Stimulated activated CD4-positive, alpha-beta T cell treated with anti-CD3 and anti-CD28 coated beads, Interleukin-12 subunit alpha, Interleukin-12 subunit beta, amount 100 ng/mL, for 4 hours (primary cell): Measurements from ENCODE around the gene ISM1.

Experiments
- DNase-seq: peaks from one replicate; pipeline ENCODE4 v3.0.0-alpha.2; 2020

Gene ISM1

GRCh38 chr20:13321416-13321815, 100.3 kb downstream of the ISM1 start:
- no peak for DNase-seq

DNA sequence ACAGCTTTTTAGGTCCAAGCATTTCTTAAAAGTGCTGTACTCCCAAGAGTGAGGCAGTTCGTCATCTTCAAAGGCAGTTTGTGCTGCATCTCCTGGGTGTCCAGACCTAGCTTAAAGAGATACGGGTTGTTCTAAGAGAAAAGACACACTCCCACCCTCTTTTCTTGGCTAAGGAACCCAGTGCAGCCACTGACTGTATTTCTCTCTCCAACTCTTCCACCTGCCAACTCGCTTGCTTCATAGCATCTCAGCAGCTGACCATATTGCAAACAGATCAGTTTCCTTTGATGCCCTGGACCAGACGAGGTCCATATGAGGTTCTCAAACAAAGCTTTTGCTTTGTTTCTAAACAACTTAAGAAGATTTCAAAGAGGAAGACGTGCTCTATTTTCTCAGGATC, 101.1 kb downstream of the ISM1 start:
- DNase-seq, result no peak

GRCh38 chr20:13322621-13323020, 101.5 kb downstream of the ISM1 start:
- DNase-seq, result no peak

DNA sequence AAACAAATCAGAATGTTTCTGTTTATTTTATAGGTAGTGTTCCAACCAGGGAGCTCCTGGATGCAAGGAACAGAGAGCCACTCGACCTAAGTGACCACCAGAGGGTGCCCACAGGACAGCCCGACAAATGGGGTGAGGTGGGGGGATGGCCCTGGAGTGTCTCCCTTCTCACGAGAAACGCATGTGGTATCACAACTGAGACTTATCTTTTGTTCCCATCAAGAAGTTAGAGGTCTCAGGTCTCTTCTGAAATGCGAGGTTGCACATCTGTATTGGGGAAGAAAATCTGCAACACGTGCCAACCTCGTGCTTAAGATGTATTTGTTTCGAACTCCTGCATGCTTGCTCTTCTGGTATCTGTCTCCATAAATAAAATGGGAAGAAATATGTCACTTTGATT, 104.0 kb downstream of the ISM1 start:
- DNase-seq, result no peak

DNA sequence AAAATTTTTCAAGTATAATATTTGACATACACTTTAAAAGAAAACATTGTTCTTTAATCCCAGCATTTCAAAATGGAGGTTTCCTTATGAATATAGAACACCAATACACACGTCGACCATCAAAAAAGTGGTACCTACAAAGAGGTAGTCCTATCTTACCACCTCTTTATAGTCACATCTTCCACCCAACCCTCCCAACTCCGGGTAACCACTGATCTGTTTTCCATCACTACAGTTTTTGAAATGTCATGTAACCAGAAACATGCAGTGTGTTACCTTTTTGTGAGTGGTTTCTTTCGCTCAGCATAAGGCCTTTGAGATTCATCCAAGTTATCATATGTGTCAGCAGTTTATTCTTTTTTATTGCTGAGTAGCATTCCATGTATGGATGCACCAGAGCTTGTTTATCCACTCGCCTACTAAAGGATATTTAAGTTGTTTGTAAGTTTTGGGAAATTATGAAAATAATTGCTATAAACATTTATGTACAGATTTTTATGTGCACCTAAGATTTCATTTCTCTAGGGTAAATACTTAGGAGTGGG, 104.8 kb downstream of the ISM1 start:
- DNase-seq, result no peak

GRCh38 chr20:13331536-13331935, 110.5 kb downstream of the ISM1 start:
- DNase-seq, result no peak

DNA sequence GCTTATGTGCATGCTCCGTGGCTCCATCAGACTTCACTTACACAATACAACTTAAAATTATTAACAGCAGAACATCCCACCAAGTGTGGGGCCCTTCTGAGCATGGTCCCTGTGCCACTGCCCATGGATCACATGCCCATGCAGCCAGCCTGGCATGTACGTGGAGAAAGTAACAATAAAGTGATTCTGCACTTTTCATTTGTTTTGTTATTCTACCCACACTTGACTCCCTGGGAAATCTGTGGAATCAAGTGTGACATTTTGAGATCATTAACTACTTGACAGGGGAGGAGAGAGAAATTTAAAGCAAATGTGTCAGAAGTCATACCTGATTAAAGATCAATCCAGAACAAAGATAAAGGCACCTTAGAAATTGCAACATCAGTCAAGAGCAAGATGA, 112.0 kb downstream of the ISM1 start:
- DNase-seq, result no peak

DNA sequence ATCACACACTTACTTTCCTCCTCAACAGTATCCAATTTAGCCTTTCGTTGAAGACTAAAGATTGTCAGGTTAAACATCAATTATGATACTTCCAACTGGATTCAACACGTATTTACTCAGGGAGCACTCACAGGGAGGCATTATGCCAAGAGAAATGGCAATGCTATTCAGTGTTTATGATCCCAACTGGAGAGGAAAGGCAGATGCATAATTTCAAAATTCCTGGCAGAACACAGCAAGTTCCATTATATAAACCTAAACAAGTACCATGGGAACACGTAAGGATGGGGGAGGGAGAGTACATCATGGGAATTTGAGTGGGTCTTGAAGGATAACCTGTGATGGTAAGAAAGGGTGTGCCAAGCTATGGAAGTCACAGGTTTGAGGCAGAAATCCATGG, 112.7 kb downstream of the ISM1 start:
- DNase-seq, result no peak

GRCh38 chr20:13336308-13337089, 115.4 kb downstream of the ISM1 start:
- DNase-seq, result no peak

DNA sequence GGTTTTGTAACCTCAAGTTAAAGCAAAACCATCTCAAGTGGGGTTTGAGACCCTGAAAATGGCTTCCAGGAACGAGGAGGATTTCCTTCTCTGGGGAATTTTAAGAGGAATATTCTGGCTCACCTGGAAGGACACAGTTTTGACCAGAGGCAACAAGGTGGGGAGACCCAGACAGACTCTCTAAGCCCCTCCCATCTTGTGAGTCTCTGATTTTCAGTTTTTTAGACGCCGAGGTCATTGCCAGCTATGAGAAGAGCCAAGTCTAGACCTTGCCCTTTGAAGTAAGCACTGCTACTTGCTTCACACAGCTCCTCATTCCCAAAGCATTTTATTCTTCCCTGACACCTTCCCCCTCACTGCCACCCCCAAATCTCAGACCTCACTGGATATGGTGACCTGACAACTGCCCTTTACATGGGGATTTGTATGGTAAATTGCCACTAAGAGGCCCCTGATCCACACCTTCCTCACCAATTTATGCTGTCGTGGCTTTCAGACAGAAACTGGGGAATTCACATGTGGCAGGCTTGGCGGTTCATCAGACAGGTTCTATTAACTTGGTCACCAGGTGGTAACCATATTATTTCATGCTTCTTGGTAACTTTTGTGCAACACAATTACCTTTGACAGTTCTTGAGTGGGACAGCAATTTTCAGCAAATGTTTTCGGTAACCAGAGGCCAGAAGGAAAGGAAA, 116.2 kb downstream of the ISM1 start:
- no peak for DNase-seq

- DNase-seq, result no peak
These were observed 117.1 kb downstream of the ISM1 start for GRCh38 chr20:13338097-13338661.

- no peak for DNase-seq
These were observed 117.9 kb downstream of the ISM1 start for GRCh38 chr20:13338999-13339411.

GRCh38 chr20:13340088-13340487, 119.0 kb downstream of the ISM1 start:
- DNase-seq, result no peak

GRCh38 chr20:13341737-13342393, 120.8 kb downstream of the ISM1 start:
- no peak for DNase-seq

DNA sequence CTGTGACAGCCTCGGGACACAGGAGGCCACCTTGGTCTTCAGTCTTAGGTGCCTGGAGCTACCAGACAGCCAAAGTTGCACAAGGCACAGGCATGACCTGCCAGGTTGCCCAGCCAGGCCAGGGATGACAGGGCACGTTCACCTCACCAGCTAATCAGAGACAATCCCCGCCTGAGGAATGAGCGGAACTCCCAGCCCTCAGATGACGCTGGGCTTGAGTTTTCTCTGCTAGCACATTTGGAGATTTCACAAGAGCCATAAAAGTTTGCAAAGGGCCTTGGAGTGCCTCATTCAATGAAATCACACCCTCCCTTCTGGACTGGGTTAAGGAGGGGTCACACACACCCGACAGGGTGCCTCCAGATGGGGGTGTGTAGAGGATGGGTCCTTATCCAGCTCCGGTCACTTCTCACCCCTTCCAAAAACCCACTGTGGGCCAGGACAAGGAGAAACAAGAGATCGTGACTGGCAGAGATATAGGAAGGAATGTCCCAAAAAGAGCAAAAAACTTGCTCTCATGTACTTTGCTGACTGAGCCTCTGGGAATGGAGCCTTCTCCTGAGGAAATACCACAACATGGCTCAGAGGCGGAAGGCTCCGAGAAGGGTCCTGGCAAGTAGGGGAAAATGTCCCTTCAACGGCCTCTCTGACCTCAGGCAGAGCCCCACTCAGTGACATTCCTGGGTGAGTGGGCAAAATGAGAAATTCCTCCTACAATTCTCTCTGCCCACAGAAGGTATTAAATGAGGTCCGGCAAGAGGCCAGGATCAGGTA, 121.6 kb downstream of the ISM1 start:
- no peak for DNase-seq

DNA sequence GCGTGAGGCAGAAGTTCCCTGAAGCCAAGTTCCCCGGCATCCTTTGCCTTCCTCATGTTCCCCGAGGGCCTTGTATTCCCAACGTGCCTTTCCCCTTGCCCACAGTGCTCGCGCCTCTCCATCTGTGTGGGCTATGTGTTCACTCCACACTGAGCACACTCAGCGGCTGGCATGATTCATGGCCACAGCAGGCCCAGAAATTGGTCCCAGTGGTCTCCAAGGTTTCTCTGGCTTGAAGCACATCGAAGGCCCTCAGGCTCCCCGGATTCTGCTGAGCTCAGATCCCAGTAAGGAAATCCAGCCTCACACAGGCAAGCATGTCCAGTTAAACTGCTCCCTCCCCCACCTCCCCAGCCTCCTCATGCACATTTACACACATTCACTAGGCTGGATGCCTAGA, 123.6 kb downstream of the ISM1 start:
- no peak for DNase-seq

DNA sequence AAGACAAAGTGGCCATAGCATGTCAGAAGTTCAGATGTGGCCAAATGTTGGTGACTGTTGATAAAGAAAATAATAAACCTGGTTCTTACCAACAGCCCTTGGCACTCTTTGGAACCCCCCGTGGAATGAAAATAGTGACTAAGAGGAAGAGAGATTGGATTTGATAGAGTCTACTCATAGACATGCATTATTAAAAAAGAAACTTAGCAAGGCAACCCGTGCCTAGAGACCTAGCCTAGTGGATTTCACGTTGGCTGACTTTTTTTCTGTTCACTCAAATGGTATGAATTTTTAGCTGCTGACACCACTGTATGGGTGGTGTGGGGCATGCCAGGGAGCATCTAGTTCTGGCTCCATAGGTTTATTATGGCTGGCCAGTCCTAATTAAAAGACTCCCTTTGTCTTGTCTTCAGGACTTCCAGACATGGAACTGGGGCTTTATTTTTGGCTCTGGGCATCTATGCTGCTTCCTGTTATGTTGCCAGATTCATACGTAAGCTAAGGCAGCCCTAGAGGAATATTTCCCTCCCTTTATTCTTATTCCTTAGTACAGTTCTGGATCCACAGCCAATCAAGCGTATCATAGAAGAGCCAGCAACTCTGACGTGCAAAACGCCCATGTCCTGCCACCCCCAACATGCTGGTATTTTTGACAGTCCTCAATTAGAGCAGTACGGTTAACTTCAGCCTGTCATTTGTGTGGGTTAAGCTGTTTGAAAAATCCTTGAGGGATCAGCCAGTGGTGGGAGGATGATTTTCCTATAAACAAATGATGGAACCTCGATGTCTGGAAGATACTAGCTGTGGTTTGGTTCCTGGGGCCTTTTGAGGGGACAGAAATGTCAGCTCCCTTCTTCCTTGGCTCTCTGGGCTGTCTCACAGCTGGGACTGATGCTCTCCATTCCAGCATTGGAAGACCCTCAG, 127.5 kb downstream of the ISM1 start:
- DNase-seq, result no peak

GRCh38 chr20:13349235-13349604, 128.1 kb downstream of the ISM1 start:
- DNase-seq, result no peak
